ENCODE results near the gene ENAH.

ENAH gene

GRCh38 chr1:225578251-225578977 lies 74.5 kb downstream of the ENAH start:
- TF ChIP-seq CTCF (IDR thresholded peaks at IDR 0.05; ENCODE audit: low read depth, low read length, missing control alignments): no peak
- no peak for DNase-seq (ENCODE audit: low read depth)
- H3K4me3 ChIP-seq (ENCODE audit: low read depth, low read length): no peak overlapping the region

- H3K4me3 ChIP-seq (ENCODE audit: low read depth, low read length): no peak overlapping the region
- no peak for TF ChIP-seq CTCF (IDR thresholded peaks at IDR 0.05; ENCODE audit: low read depth, low read length, missing control alignments)
These were observed 75.7 kb downstream of the ENAH start for GRCh38 chr1:225577241-225577640.

GRCh38 chr1:225573216-225573615 lies 79.7 kb downstream of the ENAH start:
- no peak for TF ChIP-seq CTCF (IDR thresholded peaks at IDR 0.05; ENCODE audit: low read depth, low read length, missing control alignments)
- DNase-seq (ENCODE audit: low read depth): no peak
- H3K4me3 ChIP-seq (ENCODE audit: low read depth, low read length): no peak overlapping the region

More at GRCh38 chr1:225577241-225577640, 75.7 kb downstream of the ENAH start:
- no peak for DNase-seq (ENCODE audit: low read depth)

- H3K4me3 ChIP-seq (ENCODE audit: low read depth, low read length): no peak overlapping the region
- no peak for TF ChIP-seq CTCF (IDR thresholded peaks at IDR 0.05; ENCODE audit: low read depth, low read length, missing control alignments)
- no peak for DNase-seq (ENCODE audit: low read depth)
These were observed 80.5 kb downstream of the ENAH start for GRCh38 chr1:225572422-225572821.

- no peak overlapping the region for H3K4me3 ChIP-seq (ENCODE audit: low read depth, low read length)
- DNase-seq (ENCODE audit: low read depth): no peak
- no peak for TF ChIP-seq CTCF (IDR thresholded peaks at IDR 0.05; ENCODE audit: low read depth, low read length, missing control alignments)
These were observed 85.1 kb downstream of the ENAH start for GRCh38 chr1:225567789-225568188.

- DNase-seq (ENCODE audit: low read depth): no peak
- H3K4me3 ChIP-seq (ENCODE audit: low read depth, low read length): no peak overlapping the region
- TF ChIP-seq CTCF (IDR thresholded peaks at IDR 0.05; ENCODE audit: low read depth, low read length, missing control alignments): no peak
These were observed 87.1 kb downstream of the ENAH start for GRCh38 chr1:225565847-225566246.

- H3K4me3 ChIP-seq (ENCODE audit: low read depth, low read length): no peak overlapping the region
- TF ChIP-seq CTCF (IDR thresholded peaks at IDR 0.05; ENCODE audit: low read depth, low read length, missing control alignments): no peak
- no peak for DNase-seq (ENCODE audit: low read depth)
These were observed 91.2 kb downstream of the ENAH start for GRCh38 chr1:225561675-225562074.

Data from GM12864 (cell line).